ENCODE results near the gene CASTOR2.
"Not testable (repeated sequence)": the region's sequence is repeated elsewhere in the genome, so short reads cannot be mapped to it uniquely, and the experiment has no call there.

The CASTOR2 gene

DNA sequence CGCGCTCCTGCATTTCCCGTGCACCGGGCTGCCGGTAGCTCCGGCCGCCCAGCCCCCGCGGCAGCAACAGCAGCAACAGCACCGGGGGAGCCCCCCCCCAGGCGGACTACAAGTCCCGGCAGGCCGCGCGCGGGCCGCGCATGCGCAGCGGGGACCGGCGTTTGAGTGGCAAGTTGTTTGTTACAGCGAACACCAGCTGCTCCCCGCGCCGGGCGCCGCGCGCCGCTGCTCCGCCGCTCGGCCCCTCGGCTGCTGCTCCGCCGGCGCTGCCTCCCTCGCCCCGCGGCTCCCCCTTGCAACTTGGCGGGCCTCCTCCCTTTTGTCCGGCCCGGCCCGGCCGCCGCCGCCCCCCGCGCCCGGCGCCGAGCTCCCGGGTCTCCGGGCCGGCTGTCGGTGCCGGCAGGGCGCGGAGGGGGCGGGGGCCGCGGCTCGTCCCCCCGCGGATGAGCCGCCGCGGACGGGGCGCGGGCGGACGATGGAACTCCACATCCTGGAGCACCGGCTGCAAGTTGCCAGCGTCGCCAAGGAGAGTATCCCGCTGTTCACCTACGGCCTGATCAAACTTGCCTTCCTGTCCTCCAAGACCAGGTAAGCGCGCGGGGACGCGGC lies at the start of gene CASTOR2:
Gene CASTOR2 (plus strand): TSS at position 195 of the 609 bp plus-strand sequence. CDS start 281 bp downstream, at position 476.
- H3K4me3 Mint-ChIP-seq, result peak within 1 kb of the TSS; percentile 66 to 73
- peak; percentile 71 for DNase-seq
- not testable (repeated sequence) for H3K27me3 Mint-ChIP-seq, H3K4me1 Mint-ChIP-seq, H3K36me3 Mint-ChIP-seq, H3K9me3 Mint-ChIP-seq, H3K27ac Mint-ChIP-seq
- ATAC-seq (replicated peaks), result peak; percentile 94 to 95

- H3K4me3 Mint-ChIP-seq; ATAC-seq (replicated peaks); DNase-seq; H3K27me3 Mint-ChIP-seq; H3K36me3 Mint-ChIP-seq; H3K4me1 Mint-ChIP-seq; H3K27ac Mint-ChIP-seq; H3K9me3 Mint-ChIP-seq: not testable (repeated sequence)
These were observed 42.1 kb upstream of the CASTOR2 start for GRCh38 chr7:74922321-74922890.

DNA sequence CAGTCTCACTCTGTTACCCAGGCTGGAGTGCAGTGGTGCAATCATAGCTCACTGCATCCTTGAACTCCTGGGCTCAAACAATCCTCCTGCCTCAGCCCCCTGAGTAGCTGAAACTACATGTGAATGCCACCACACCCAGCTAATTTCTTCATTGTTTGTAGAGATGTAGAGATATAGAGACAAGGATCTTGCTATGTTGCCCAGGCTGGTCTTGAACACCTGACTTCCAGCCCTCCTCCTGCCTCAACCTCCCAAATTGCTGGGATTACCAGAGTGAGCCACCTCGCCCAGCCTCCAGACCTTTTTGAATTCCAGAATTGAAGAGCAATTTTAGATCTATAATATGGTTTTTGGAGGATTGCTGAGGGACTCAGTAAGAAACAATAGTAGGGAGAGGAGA lies 40.9 kb upstream of the CASTOR2 start:
- H3K27ac Mint-ChIP-seq; H3K4me3 Mint-ChIP-seq; H3K27me3 Mint-ChIP-seq; ATAC-seq (replicated peaks); H3K9me3 Mint-ChIP-seq; DNase-seq; H3K36me3 Mint-ChIP-seq; H3K4me1 Mint-ChIP-seq: not testable (repeated sequence)

GRCh38 chr7:74926968-74927367 lies 37.5 kb upstream of the CASTOR2 start:
- H3K27ac Mint-ChIP-seq, H3K4me3 Mint-ChIP-seq: not testable (repeated sequence)
- ATAC-seq (replicated peaks), result peak in 1 of 2 donors; percentile 23

DNA sequence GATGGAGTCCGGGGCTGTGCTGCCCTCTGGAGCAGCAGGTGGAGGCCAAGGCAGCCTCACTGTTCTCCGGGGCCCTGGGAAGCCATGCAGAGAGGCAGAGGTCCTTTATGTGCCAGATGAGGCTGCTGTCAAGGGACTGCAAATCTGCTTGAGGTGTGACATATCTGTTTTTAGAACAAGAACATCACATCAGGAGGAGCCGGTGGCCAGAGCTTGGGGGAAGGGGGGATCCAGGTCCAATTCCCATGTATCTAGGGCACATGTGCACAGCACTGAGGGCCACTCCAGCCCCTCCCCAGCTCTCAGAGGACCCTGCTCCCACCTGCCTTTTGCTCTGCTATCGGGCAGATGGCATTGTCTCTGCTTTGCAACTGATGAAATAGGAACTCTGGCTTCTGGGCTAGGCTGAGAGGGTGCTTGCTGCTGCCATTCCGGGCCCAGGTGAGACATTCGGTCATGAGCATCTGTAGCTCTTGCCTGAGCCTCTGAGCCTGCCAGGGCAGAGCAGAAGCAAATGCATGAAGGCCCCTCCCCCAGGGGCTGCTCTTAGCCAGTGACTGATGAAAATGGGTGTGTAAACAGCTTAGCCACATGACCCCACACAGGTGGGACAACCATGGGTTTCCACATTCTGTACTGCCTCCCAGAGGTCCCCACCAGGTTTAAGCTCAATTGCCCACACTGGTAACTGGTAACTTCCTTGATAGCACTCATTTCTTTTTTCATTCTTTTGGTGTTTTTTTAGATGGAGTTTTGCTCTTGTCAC lies 32.8 kb upstream of the CASTOR2 start:
- H3K9me3 Mint-ChIP-seq, result not testable (repeated sequence)
- ATAC-seq (replicated peaks), result peak; percentile 31 to 55

More at GRCh38 chr7:74926968-74927367, 37.5 kb upstream of the CASTOR2 start:
- H3K27me3 Mint-ChIP-seq, DNase-seq, H3K4me1 Mint-ChIP-seq, H3K36me3 Mint-ChIP-seq, H3K9me3 Mint-ChIP-seq: not testable (repeated sequence)

GRCh38 chr7:74939429-74939828 lies 25.1 kb upstream of the CASTOR2 start:
- not testable (repeated sequence) for H3K4me1 Mint-ChIP-seq; H3K27me3 Mint-ChIP-seq; H3K27ac Mint-ChIP-seq; H3K36me3 Mint-ChIP-seq; H3K9me3 Mint-ChIP-seq; DNase-seq; H3K4me3 Mint-ChIP-seq; ATAC-seq (replicated peaks)

More for the DNA sequence above, 32.8 kb upstream of the CASTOR2 start:
- H3K4me3 Mint-ChIP-seq, H3K27me3 Mint-ChIP-seq, DNase-seq, H3K27ac Mint-ChIP-seq, H3K4me1 Mint-ChIP-seq, H3K36me3 Mint-ChIP-seq: not testable (repeated sequence)

DNA sequence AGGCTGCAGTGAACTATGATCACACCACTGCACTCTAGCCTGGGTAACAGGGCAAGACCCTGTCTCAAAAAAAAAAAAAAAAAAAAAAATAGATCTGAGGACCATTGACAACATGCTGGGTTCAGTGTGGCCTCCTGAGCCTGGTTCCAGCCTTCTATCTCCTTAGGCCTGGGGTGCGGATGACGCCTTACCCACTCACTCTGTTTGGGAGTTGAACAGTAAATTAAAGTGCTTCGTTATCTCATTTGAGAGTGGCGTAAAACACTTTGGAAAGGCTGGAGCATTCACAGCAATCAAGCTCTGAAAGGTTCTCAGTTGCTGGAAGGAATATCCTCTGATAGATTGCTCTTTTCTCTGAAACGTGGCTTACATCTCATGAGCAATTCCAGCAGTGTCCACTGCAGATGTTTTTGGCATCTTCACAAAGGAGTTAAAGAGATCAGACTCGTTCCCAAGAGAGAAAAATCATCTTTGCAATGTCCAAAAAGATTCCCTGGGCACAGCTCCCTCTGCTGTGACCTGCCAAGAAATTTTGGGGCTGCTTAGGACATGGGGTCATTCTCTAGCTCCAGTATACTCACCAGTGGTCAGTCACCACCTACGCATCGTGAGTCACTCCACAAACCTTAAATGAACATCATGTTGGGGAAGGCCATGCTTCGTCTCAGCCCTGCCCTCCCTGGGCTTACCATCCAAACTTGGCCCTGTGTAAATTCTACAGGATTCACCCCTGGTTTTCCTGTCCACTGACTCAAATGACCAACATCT lies 23.0 kb upstream of the CASTOR2 start:
- H3K27me3 Mint-ChIP-seq; H3K27ac Mint-ChIP-seq; H3K4me3 Mint-ChIP-seq; H3K9me3 Mint-ChIP-seq; ATAC-seq (replicated peaks); DNase-seq; H3K36me3 Mint-ChIP-seq; H3K4me1 Mint-ChIP-seq: not testable (repeated sequence)

- H3K27me3 Mint-ChIP-seq; DNase-seq; H3K4me1 Mint-ChIP-seq; H3K36me3 Mint-ChIP-seq; ATAC-seq (replicated peaks); H3K4me3 Mint-ChIP-seq; H3K9me3 Mint-ChIP-seq; H3K27ac Mint-ChIP-seq: not testable (repeated sequence)
These were observed 20.6 kb upstream of the CASTOR2 start for GRCh38 chr7:74943923-74944322.

DNA sequence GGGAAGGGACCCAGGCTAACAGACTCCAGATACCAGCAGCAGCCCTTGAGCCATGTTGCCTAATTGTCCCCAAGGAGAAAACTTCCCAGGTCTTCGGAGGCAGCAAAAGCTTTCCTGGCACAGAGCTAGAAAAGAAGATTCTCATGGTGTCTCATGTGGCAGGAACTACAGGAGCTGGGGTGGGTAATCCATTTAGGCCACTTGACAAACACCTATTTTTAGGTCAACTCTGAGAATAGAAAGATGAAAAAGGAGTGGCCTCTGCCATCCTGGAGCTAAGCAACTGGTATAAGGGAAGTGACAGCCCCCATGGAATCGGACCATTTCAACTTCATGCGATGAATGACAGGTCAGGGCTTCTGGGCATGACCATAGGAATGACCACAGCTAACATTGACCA lies 16.8 kb upstream of the CASTOR2 start:
- ATAC-seq (replicated peaks); H3K4me3 Mint-ChIP-seq; H3K4me1 Mint-ChIP-seq; H3K27ac Mint-ChIP-seq; H3K36me3 Mint-ChIP-seq; DNase-seq; H3K9me3 Mint-ChIP-seq; H3K27me3 Mint-ChIP-seq: not testable (repeated sequence)

DNA sequence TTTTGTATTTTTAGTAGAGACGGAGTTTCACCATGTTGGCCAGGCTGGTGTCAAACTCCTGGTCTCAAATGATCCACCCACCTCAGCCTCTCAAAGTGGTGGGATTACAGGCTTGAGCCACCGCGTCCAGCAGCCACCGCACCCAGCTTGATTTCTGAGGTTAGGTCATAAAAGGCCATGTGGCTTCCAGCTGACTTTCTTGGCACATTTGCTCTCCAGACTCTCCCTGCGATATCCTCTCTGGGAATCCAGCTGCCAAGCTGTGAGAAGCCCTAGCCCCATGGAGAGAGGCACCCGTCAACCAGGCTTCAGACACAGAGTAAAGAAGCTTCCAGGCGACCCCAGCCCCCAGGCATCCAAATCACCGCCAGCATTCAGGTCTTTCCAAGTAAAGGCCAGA lies 10.7 kb upstream of the CASTOR2 start:
- H3K27me3 Mint-ChIP-seq; H3K9me3 Mint-ChIP-seq; H3K27ac Mint-ChIP-seq; DNase-seq; H3K36me3 Mint-ChIP-seq; ATAC-seq (replicated peaks); H3K4me3 Mint-ChIP-seq; H3K4me1 Mint-ChIP-seq: not testable (repeated sequence)

DNA sequence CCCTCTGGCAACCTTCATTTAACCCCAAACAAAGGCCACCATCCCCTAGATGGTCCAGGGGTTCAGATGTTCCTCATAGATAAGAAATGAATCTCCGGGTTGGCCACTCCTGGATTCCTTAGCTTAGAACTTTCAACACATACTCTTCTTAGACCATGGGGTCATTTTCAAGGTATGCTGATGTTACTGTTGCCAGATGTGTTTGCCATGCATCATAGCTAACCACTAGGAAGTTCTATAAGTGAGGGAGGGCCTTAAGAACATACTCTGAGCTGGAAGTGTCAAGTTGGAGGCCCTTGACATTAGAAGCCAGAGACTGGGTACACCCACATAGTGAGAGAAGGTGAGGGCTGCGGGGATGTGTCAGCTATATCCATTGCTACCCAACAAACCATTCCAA lies 6.2 kb upstream of the CASTOR2 start:
- not testable (repeated sequence) for H3K4me3 Mint-ChIP-seq; H3K27ac Mint-ChIP-seq; H3K27me3 Mint-ChIP-seq; DNase-seq; ATAC-seq (replicated peaks); H3K36me3 Mint-ChIP-seq; H3K4me1 Mint-ChIP-seq; H3K9me3 Mint-ChIP-seq

DNA sequence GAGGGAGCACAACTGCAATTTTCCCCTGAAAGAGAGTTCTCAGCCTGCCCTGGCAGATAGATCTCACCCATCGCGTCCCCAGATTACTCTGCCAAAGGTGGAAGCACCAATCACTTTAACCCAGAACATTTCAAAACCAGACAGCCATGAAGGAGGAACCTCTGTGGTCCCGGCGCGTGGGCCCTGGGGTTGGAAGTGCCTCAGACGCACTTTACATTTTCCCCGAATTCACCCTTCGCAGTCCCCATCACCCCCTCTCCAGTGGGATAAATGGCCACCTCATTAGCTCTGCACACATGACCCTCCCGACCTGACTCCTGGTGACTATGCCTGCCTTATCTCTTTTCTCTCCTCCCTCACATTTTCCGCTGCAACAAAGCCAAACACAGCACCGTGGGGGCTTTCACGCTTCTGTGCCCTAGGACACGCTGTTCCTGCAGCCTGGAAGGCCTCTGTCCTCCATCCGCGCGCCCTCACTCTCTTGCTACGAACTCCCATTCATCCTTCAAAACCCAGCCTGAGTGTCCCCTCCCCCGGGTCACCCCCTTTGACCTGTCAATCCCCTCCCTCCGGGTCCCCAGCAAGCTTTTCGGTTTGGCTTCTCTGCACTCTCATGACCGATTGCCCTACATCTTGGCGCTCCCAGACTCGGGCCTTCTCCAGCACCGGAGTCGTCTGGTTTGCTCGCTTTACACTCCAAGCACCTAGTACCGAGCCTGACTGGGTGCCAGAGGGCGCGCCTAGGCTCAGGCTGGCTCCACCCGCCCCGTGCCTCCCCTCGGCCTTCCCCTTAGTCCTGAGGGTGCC lies 598 bp upstream of the CASTOR2 start:
- peak; percentile 72 to 74 for ATAC-seq (replicated peaks)
- H3K9me3 Mint-ChIP-seq, H3K27me3 Mint-ChIP-seq, H3K27ac Mint-ChIP-seq, H3K4me1 Mint-ChIP-seq, DNase-seq, H3K36me3 Mint-ChIP-seq: not testable (repeated sequence)
- H3K4me3 Mint-ChIP-seq, result peak overlapping the region; percentile 66 to 73

DNA sequence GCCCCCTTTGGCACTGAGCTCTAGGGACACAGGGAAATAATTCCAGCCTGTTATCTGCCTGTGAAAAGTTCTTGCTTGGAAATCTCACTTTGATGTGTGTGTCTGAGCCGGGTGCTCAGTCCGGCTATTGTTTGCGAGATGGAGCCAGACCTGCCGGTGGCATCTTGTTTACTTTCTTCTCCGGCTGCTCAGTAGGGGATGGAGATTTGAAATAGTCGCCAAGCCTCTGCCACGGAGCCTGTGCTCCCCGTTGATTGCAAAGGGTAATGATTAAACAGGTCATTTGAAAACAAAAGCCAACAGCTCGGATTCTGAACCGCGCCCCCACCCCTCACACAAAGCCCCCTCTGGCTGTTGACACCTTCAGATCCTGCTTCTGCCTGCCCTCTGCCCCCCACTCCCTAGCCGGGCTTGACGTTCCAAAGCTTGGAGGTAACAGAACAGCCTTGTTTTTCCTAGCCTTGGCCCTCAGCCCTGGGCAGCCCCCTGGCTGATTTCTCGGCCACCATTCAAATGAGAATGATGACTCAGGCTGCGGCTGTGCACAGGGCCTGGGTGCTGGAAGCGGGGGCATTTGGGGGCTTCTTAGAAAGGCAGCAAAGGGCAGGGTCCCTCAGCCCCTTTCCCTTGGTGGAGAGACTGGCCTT lies 1.8 kb downstream of the CASTOR2 start:
- not testable (repeated sequence) for H3K9me3 Mint-ChIP-seq; H3K27me3 Mint-ChIP-seq; H3K27ac Mint-ChIP-seq; ATAC-seq (replicated peaks); H3K4me1 Mint-ChIP-seq; H3K4me3 Mint-ChIP-seq; H3K36me3 Mint-ChIP-seq; DNase-seq
